Spinal cord (tissue), 9 donors: ENCODE measurements around the gene SERINC5. TPM values are rescaled to one million over a fixed set of nuclear protein-coding genes. Genes with fewer than 3 reads are reported as not detected.

Source experiments
- DNase-seq, 6 donors: peaks; one replicate each; pipeline versions ENCODE4 v3.0.0 to v3.0.0-alpha.2; 2013 to 2015; ENCODE audit warnings: low spot score in 6 of 6, low read depth in 4 of 6
- H3K27ac ChIP-seq: one replicate; pipeline ENCODE4 v1.5.1; 2013; ENCODE audit warnings: low read depth, low read length, control low read depth
- H3K27me3 ChIP-seq: one replicate; pipeline ENCODE4 v1.6.1; 2013; ENCODE audit warnings: low read length; ENCODE audit not compliant: control insufficient read depth, insufficient read depth
- H3K36me3 ChIP-seq: one replicate; pipeline ENCODE4 v1.6.1; 2013; ENCODE audit warnings: low read length; ENCODE audit not compliant: control insufficient read depth, insufficient read depth
- H3K4me1 ChIP-seq: one replicate; pipeline ENCODE4 v1.6.1; 2013; ENCODE audit warnings: low read length; ENCODE audit not compliant: control insufficient read depth, insufficient read depth
- H3K4me3 ChIP-seq: one replicate; pipeline ENCODE4 v1.5.1; 2013; ENCODE audit warnings: low read depth, low read length, control low read depth
- H3K9me3 ChIP-seq: one replicate; pipeline ENCODE4 v1.6.1; 2013; ENCODE audit warnings: low read length; ENCODE audit not compliant: control insufficient read depth, insufficient read depth
- polyA plus RNA-seq, 2 donors: library from polyadenylated mRNA; unstranded; fragments of 120-200 nt; gene quantifications; one replicate each; pipeline ENCODE4 v1.2.1, GENCODE V29; 2013; ENCODE audit not compliant: insufficient read length in 2 of 2
- total RNA-seq, 2 donors: library from RNA; depleted of rRNA in 1 of 2; stranded (reverse); fragments of 120-200 nt in 1 of 2; fragments of >200 nt in 1 of 2; gene quantifications; one replicate each; pipeline versions ENCODE4 v1.2.3 to v1.2.4, GENCODE V29; 2013 to 2014

SERINC5 gene
- total and polyA plus RNA-seq, 4 donors = 43.2 to 67.5 (median 54.1) TPM

GRCh38 chr5:80064124-80064523, 191.7 kb downstream of the SERINC5 start:
- Histone ChIP-seq H3K36me3 (peaks cover 10% of the 10 kb centered on the region), H3K4me1 (peaks cover 3% of the 10 kb centered on the region), H3K27ac (no peak overlapping the region), H3K4me3 (no peak overlapping the region), H3K27me3 (no peaks in the 10 kb centered on the region), H3K9me3 (no peaks in the 10 kb centered on the region)
- no peak for DNase-seq

Other genes with a start within 250 kb of the SERINC5 start
- 10 to 100 TPM; 20.3 to 22.7 TPM for gene THBS4, start 220.7 kb downstream of the SERINC5 start, total RNA-seq
- 10 to 100 TPM; 25.9 to 30.1 TPM for gene THBS4, start 220.7 kb downstream of the SERINC5 start, polyA plus RNA-seq
- gene SPZ1, start 64.0 kb upstream of the SERINC5 start, total RNA-seq = not detected
- gene SPZ1, start 64.0 kb upstream of the SERINC5 start, polyA plus RNA-seq = not detected
- gene ZFYVE16, start 152.0 kb upstream of the SERINC5 start, total RNA-seq = 100 to 1,000 TPM in 1 of 2 donors, 10 to 100 TPM in 1; 63.3 to 113 TPM
- gene ZFYVE16, start 152.0 kb upstream of the SERINC5 start, polyA plus RNA-seq = 10 to 100 TPM; 69.9 to 75.1 TPM
- 10 to 100 TPM in 1 of 2 donors, 1 to 10 TPM in 1; 9.3 to 15.5 TPM for gene FAM151B, start 232.1 kb upstream of the SERINC5 start, total RNA-seq
- gene FAM151B, start 232.1 kb upstream of the SERINC5 start, polyA plus RNA-seq = 1 to 10 TPM; 3.7 to 4.2 TPM